ENCODE data around the gene ESR2.
"Not testable (repeated sequence)": the region's sequence is repeated elsewhere in the genome, so short reads cannot be mapped to it uniquely, and the experiment has no call there.

Gene ESR2

DNA sequence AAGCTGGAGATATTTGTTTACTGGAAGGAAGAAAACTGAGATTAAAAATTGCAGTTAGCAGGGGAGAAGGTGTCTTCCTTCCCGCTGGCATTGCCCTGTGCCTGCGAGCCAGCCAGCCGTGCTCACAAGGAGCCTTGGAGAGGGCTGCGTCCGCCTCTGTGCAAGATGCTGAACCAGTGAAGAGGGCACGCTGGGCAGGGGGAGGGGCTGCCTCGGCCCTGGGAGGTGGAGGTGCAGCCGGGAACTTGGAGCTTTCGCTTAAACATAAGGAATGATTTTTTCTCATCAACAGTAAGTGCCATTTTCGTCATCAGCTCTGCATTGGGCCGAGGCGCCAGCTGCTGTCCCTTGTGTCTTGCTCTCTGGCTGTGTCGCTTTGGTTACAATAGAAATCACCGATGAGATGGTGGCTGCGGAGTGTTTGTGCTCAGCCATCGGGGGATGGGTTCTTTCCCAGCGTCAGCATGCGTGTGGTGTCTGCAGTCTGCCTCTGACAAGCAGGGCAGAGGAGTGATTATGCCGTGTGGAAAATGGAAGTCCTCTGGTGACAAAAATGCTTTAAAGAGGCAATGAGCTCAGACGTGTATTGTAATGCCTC, 97.3 kb downstream of the ESR2 start:
- Histone ChIP-seq H3K4me1 (ENCODE audit: insufficient read depth, low read length) (peaks cover 29% of the 10 kb centered on the region), H3K36me3 (ENCODE audit: insufficient read depth, low read length) (no peaks in the 10 kb centered on the region), H3K27me3 (ENCODE audit: insufficient read depth, low read length) (no peaks in the 10 kb centered on the region), H3K9me3 (ENCODE audit: low read length) (no peaks in the 10 kb centered on the region), H2AFZ (ENCODE audit: low read depth, low read length) (peak overlapping the region; percentile 31), H3K4me3 (ENCODE audit: low read length) (peak overlapping the region; percentile 50)

DNA sequence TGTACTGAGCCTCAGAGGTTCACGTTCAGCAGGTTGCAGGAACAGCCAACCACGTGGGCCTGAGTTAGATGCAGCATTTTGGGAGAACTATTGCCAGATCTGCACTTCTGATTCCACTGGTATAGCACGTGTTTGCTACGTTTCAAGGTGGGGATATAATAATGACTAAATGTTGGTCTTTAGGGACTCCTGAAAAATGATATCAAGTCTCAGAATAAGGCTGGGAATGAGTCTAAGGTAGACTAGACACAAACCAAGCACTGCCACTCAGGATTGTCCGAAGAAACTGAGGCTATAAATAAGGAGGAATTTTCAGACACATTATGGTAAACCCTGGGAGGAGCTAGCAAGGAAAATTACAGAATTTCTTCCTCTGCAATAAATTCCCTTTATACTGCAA, 98.1 kb downstream of the ESR2 start:
- H3K36me3 ChIP-seq (ENCODE audit: insufficient read depth, low read length): peaks cover 3% of the 10 kb centered on the region
- no peak overlapping the region for H3K4me3 ChIP-seq (ENCODE audit: low read length)
- H2AFZ ChIP-seq (ENCODE audit: low read depth, low read length): peak overlapping the region; percentile 31
- H3K4me1 ChIP-seq (ENCODE audit: insufficient read depth, low read length): peaks cover 29% of the 10 kb centered on the region
- H3K9me3 ChIP-seq (ENCODE audit: low read length): no peaks in the 10 kb centered on the region
- no peaks in the 10 kb centered on the region for H3K27me3 ChIP-seq (ENCODE audit: insufficient read depth, low read length)

- no peaks in the 10 kb centered on the region for H3K9me3 ChIP-seq (ENCODE audit: low read length)
- H3K36me3 ChIP-seq (ENCODE audit: insufficient read depth, low read length): peaks cover 10% of the 10 kb centered on the region
- no peak overlapping the region for H2AFZ ChIP-seq (ENCODE audit: low read depth, low read length)
- no peaks in the 10 kb centered on the region for H3K27me3 ChIP-seq (ENCODE audit: insufficient read depth, low read length)
- no peak overlapping the region for H3K4me3 ChIP-seq (ENCODE audit: low read length)
- H3K4me1 ChIP-seq (ENCODE audit: insufficient read depth, low read length): peaks cover 23% of the 10 kb centered on the region
These were observed 99.0 kb downstream of the ESR2 start for GRCh38 chr14:64195199-64195598.

DNA sequence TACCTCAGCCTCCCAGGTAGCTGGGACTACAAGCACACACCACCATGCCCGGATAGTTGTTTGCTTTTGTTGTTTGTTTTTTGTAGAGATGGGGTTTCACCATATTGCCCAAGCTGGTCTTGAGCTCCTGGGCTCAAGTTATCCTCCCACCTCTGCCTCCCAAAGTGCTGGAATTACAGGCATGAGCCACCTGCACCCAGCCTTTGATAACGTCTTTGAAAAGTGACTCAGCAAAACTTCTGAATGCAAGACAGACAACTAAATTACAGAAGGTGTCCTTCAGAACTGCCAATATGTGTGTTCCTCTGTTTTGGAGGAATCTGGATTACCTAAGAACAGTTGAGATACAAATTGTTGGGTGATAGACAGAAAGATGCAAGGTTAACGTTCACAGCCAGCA, 99.8 kb downstream of the ESR2 start:
- Histone ChIP-seq H3K4me3 (ENCODE audit: low read length) (no peak overlapping the region), H3K36me3 (ENCODE audit: insufficient read depth, low read length) (peaks cover 13% of the 10 kb centered on the region), H3K4me1 (ENCODE audit: insufficient read depth, low read length) (peaks cover 21% of the 10 kb centered on the region), H3K9me3 (ENCODE audit: low read length) (no peaks in the 10 kb centered on the region), H3K27me3 (ENCODE audit: insufficient read depth, low read length) (no peaks in the 10 kb centered on the region), H2AFZ (ENCODE audit: low read depth, low read length) (no peak overlapping the region)

DNA sequence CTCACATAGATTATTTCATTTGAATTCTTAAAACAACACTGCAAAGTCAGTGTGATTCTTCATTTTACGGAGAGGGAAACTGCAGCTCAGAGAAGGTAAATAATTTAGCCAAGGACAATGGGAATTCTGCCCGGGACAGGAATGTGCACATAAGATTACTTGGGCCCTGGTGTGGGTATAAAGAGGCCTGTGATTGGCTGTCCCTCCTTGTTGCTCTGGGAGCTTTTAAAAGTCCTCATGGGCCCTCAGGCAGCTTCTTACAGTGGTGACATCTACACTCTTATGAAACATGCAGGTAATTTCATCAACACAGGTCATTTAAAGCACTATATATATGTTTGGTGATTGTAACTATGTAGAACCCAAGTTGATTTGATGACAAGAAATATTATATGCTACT, 100.3 kb downstream of the ESR2 start:
- no peaks in the 10 kb centered on the region for H3K27me3 ChIP-seq (ENCODE audit: insufficient read depth, low read length)
- peaks cover 21% of the 10 kb centered on the region for H3K4me1 ChIP-seq (ENCODE audit: insufficient read depth, low read length)
- no peaks in the 10 kb centered on the region for H3K9me3 ChIP-seq (ENCODE audit: low read length)
- H3K36me3 ChIP-seq (ENCODE audit: insufficient read depth, low read length): peaks cover 14% of the 10 kb centered on the region
- no peak overlapping the region for H2AFZ ChIP-seq (ENCODE audit: low read depth, low read length)
- no peak overlapping the region for H3K4me3 ChIP-seq (ENCODE audit: low read length)

DNA sequence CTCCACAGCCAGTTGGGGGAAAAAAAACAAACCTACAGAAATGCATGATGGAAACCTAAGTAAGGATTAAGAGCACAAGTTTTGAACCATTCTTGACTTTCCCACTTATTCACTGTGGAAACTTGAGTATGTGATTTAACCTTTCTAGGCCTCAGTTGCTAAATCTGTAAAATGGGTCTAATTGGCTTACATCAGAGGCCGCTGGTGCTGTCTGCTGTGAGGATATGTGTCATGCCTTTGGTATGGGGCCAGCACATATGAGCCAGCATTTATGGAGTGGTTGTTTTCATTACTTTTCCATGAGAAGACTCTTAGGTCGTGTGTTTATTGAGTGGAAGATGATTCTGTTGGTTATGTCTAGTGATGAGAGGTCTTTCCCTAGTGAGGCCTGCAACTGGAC, 102.4 kb downstream of the ESR2 start:
- Histone ChIP-seq H3K4me3 (ENCODE audit: low read length) (no peak overlapping the region), H3K36me3 (ENCODE audit: insufficient read depth, low read length) (peaks cover 20% of the 10 kb centered on the region), H3K4me1 (ENCODE audit: insufficient read depth, low read length) (peaks cover 7% of the 10 kb centered on the region), H3K9me3 (ENCODE audit: low read length) (no peaks in the 10 kb centered on the region), H2AFZ (ENCODE audit: low read depth, low read length) (no peak overlapping the region), H3K27me3 (ENCODE audit: insufficient read depth, low read length) (no peaks in the 10 kb centered on the region)

DNA sequence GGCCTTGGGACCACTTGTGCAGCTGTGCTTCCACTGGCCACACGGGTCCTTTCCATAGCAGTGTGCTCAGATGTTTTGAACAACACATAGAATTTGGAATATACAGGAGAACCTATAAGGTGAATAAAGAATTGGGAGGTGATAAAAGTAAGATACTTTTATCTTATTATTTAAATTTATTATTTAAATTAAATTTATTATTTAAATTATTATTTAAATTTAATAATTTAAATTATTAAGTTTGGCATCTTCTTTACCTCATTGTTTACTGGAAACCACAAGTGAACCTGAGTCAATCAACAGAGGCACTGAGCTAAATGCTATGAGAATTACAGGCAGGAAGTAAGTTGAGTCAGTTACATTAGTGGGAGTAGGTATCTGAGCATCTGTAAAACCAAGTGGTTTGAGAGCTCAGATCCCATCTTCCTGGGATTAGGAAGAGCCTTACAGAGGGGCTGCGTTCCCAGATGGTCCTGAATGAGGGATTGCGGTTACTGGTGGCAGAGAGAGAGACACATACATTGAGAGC, 103.1 kb downstream of the ESR2 start:
- H3K27me3 ChIP-seq (ENCODE audit: insufficient read depth, low read length): no peaks in the 10 kb centered on the region
- H3K4me3 ChIP-seq (ENCODE audit: low read length): no peak overlapping the region
- H3K9me3 ChIP-seq (ENCODE audit: low read length): no peaks in the 10 kb centered on the region
- no peaks in the 10 kb centered on the region for H3K4me1 ChIP-seq (ENCODE audit: insufficient read depth, low read length)
- H2AFZ ChIP-seq (ENCODE audit: low read depth, low read length): no peak overlapping the region
- H3K36me3 ChIP-seq (ENCODE audit: insufficient read depth, low read length): peaks cover 20% of the 10 kb centered on the region

- peaks cover 25% of the 10 kb centered on the region for H3K36me3 ChIP-seq (ENCODE audit: insufficient read depth, low read length)
- no peak overlapping the region for H3K4me3 ChIP-seq (ENCODE audit: low read length)
- H3K27me3 ChIP-seq (ENCODE audit: insufficient read depth, low read length): no peaks in the 10 kb centered on the region
- no peaks in the 10 kb centered on the region for H3K4me1 ChIP-seq (ENCODE audit: insufficient read depth, low read length)
- H2AFZ ChIP-seq (ENCODE audit: low read depth, low read length): no peak overlapping the region
- H3K9me3 ChIP-seq (ENCODE audit: low read length): peaks cover 6% of the 10 kb centered on the region
These were observed 106.8 kb downstream of the ESR2 start for GRCh38 chr14:64187331-64187730.

DNA sequence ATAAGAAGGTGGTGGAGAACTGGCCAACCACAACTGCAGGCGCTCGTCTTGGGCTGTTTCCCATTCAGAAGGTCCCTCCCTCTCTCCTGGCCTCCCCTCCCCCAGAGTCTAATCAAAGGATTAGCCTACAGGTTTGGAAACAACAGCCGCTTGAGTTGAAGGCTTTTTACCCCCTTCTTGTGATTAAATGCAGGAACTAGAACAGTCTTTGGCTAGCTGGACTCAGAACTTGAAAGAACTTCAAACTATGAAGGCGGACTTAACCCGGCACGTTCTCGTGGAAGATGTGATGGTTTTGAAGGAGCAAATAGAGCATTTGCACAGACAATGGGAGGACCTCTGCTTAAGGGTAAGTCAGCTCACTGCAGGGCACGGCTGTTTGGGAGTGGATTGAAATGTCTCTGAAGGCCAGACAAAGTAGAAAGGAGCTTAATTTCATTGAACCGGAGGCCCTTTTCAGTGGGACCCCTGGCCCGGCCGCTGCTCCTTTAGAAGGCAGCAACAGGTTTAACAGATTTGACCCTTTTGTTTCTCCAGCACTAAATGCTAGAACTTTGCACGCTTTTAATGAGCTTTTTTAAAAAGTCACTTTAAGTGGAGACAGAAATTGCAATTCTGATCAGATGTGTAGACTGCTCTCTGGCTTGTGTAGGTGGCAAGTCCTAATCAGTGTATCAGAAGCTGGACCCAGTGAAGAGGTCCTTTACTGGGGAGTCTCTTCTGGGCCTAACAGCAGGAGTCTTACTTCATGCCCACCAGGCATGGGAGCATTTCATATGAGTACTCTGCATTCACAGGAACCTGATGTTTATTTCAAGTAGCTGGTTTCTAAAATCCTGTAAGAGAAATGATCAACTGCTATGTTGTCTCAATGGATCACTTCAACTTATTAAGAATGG, 107.7 kb downstream of the ESR2 start:
- H3K9me3 ChIP-seq (ENCODE audit: low read length): peaks cover 6% of the 10 kb centered on the region
- H3K27me3 ChIP-seq (ENCODE audit: insufficient read depth, low read length): no peaks in the 10 kb centered on the region
- no peak overlapping the region for H3K4me3 ChIP-seq (ENCODE audit: low read length)
- H2AFZ ChIP-seq (ENCODE audit: low read depth, low read length): no peak overlapping the region
- H3K4me1 ChIP-seq (ENCODE audit: insufficient read depth, low read length): no peaks in the 10 kb centered on the region
- H3K36me3 ChIP-seq (ENCODE audit: insufficient read depth, low read length): peaks cover 26% of the 10 kb centered on the region

DNA sequence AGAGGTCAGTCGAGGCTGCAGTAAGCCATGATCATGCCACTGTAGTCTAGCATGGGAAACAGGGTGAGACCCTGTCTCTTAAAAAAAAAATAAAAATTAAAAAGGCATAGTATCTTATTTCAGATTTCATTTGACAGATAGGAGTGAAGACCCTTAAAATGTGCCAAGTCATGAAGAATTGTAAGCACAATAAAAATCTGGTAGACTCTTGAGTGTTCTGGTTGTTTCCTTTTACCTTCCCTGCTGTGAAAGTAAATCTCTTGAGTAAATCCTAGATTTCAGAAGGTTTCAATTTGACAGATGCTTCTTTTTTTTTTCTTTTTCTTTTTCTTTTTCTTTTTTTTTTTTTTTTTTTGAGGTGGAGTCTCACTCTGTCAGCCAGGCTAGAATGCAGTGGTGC, 109.0 kb downstream of the ESR2 start:
- H3K4me3 ChIP-seq (ENCODE audit: low read length): no peak overlapping the region
- no peaks in the 10 kb centered on the region for H3K27me3 ChIP-seq (ENCODE audit: insufficient read depth, low read length)
- H3K9me3 ChIP-seq (ENCODE audit: low read length): peaks cover 7% of the 10 kb centered on the region
- H3K36me3 ChIP-seq (ENCODE audit: insufficient read depth, low read length): peaks cover 19% of the 10 kb centered on the region
- no peaks in the 10 kb centered on the region for H3K4me1 ChIP-seq (ENCODE audit: insufficient read depth, low read length)
- H2AFZ ChIP-seq (ENCODE audit: low read depth, low read length): no peak overlapping the region

DNA sequence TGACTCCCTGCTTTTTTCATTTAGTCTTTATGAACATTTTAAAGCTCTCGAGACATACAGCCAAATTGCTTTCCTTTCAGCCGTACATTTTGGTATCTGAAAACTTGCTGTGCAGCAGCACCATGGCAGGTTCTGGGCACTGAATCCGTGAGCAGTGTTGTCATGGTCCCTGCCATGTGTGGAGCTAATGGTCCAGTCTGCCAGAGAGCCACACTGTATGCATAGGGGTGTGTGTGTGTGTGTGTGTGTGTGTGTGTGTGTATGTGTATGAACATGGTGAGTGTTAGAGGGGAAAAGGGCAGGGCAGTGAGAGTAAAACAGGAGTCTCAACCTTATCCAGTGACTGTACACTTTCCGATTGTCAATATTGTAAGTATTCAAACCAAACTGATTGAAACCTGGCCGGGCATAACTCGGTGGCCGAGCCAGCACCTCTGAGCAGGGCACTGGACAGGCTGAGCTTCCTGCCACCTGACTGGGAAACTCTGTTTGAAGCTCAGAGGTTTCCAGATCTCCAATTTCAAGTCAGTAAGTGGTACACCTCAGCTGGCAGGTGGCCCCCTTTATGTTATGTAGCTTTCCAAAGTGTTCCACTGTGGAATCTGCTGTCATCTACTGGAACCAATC, 110.0 kb downstream of the ESR2 start:
- Histone ChIP-seq H3K4me1 (ENCODE audit: insufficient read depth, low read length) (no peaks in the 10 kb centered on the region), H3K4me3 (ENCODE audit: low read length) (no peak overlapping the region), H3K27me3 (ENCODE audit: insufficient read depth, low read length) (no peaks in the 10 kb centered on the region), H2AFZ (ENCODE audit: low read depth, low read length) (no peak overlapping the region), H3K36me3 (ENCODE audit: insufficient read depth, low read length) (peaks cover 26% of the 10 kb centered on the region), H3K9me3 (ENCODE audit: low read length) (peaks cover 7% of the 10 kb centered on the region)

DNA sequence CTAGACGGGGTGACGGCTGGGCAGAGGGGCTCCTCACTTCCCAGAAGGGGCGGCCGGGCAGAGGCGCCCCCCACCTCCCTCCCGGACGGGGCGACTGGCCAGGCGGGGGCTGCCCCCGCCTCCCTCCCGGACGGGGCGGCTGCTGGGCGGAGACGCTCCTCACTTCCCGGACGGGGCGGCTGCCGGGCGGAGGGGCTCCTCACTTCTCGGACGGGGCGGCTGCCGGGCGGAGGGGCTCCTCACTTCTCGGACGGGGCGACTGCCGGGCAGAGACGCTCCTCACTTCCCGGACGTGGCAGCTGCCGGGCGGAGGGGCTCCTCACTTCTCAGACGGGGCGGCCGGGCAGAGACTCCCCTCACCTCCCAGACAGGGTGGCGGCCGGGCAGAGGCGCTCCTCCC, 111.3 kb downstream of the ESR2 start:
- H3K27me3 ChIP-seq (ENCODE audit: insufficient read depth, low read length); H3K4me3 ChIP-seq (ENCODE audit: low read length); H3K4me1 ChIP-seq (ENCODE audit: insufficient read depth, low read length); H3K9me3 ChIP-seq (ENCODE audit: low read length); H2AFZ ChIP-seq (ENCODE audit: low read depth, low read length): not testable (repeated sequence)
- H3K36me3 ChIP-seq (ENCODE audit: insufficient read depth, low read length): peaks cover 29% of the 10 kb centered on the region

DNA sequence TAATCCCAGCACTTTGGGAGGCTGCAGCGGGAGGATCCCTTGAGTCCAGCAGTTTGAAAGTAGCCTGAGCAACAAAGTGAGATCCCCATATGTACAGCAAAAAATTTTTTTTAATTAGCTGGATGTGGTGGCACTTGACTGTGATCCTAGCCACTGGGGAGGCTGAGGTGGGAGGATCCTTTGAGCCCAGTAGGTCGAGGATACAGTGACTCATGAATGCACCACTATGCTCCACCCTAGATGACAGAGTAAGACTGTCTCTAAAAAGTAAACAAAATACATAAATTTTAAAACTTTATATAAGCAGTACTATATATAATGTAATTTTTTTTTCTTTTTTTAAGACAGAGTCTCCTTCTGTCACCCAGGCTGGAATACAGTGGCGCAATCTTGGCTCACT, 115.4 kb downstream of the ESR2 start:
- Histone ChIP-seq H3K36me3 (ENCODE audit: insufficient read depth, low read length) (peaks cover 47% of the 10 kb centered on the region), H3K9me3 (ENCODE audit: low read length) (peaks cover 3% of the 10 kb centered on the region), H3K27me3 (ENCODE audit: insufficient read depth, low read length) (no peaks in the 10 kb centered on the region), H3K4me3 (ENCODE audit: low read length) (no peak overlapping the region), H2AFZ (ENCODE audit: low read depth, low read length) (no peak overlapping the region), H3K4me1 (ENCODE audit: insufficient read depth, low read length) (no peaks in the 10 kb centered on the region)

Data from neuron (in vitro differentiated cells).